DOHH2 (cell line): Measurements from ENCODE around the gene NT5C1A.
A peak's percentile ranks its signal among the peaks of the same experiment; 100 is the strongest.

Experiments
- CTCF ChIP-seq: fragments of 200-600 bp; sonication (generic); IDR thresholded peaks from one replicate; pipeline ENCODE4 v1.5.1; 2014; ENCODE audit warnings: antibody characterized with exemption, mild to moderate bottlenecking, low read depth, low read length; ENCODE audit not compliant: poor library complexity, severe bottlenecking
- EZH2phosphoT487 ChIP-seq: fragments of 200-600 bp; sonication (generic); IDR thresholded peaks from 2 replicates; pipeline ENCODE4 v1.6.1; 2017; ENCODE audit warnings: borderline replicate concordance, mild to moderate bottlenecking, antibody characterized with exemption, low read length, moderate library complexity, mixed read lengths

DNA sequence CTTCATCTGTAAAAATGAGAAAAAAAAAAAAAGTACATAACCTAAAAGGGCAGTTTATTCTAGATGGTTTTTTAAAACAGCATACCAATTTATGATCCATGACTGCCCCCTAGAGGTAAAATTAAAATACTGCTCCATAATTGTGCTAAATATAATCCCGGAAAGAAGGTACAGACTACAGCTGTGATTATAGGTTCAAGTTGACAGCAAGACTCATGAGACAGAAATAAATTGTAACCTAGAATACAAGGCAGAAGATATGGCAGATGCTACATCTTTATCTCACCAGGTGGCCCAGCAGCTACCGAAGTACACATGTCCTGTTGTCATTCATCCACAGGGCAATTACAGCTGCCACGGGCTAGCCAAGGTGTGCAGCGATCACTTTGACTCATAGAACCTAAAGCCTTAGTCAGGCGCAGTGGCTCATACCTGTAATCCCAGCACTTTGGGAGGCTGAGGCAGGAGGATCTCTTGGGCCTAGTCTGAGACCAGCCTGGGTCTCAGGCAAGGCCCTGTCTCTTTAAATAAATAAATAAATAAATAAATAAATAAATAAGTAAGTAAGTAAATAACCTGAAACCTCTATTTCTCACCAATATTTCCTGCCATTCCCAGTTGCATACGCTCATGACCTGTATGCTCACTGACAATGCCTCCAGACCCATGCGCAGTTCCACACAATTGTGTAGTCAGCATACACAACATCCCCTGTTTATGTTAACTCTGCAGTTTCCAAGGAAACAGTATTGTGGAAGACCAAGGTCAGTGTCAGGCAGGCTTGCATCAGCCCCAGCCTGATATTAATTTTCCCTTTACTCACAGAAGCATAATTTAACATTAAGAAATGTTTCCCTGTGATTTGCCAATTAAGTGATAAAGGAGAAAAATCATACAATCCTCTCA is 48.4 kb upstream of the NT5C1A start:
- TF ChIP-seq CTCF (peak; percentile 72), EZH2phosphoT487 (no peak)
